MCF 10A (cell line): ENCODE results near the gene SUN2. TPM values are rescaled to one million over a fixed set of nuclear protein-coding genes. Genes with fewer than 3 reads are reported as not detected.

Experiments
- BruUV-seq: library from RNA; stranded (reverse); fragments of 400-500 nt; replicated peaks from 2 replicates; lab custom pipeline; 2021; lab: Mats Ljungman, UMichigan
- CTCF ChIA-PET: fragments of 300-600 bp; sonication (Branson Sonifier 250); formaldehyde crosslinking; extraction: SDS; loops from one replicate; lab custom pipeline; 2021; ENCODE audit warnings: antibody characterized with exemption, inconsistent platforms; lab: Yijun Ruan, JAX
- POLR2A ChIA-PET: fragments of 300-600, 350-650 bp; sonication (Branson Sonifier 250); formaldehyde crosslinking; extraction: SDS; loops from one replicate; lab custom pipeline; 2020; ENCODE audit warnings: antibody characterized with exemption, inconsistent platforms; lab: Yijun Ruan, JAX
- DNase-seq: peaks from one replicate; pipeline ENCODE4 v3.0.0-alpha.2; 2018; ENCODE audit not compliant: unreplicated experiment
- H3K27ac Mint-ChIP-seq: one replicate; pipeline ENCODE4 v1.8.0; 2022; ENCODE audit warnings: mild to moderate bottlenecking, low read depth, mixed read lengths; ENCODE audit not compliant: unreplicated experiment
- H3K27me3 Mint-ChIP-seq: one replicate; pipeline ENCODE4 v1.8.0; 2022; ENCODE audit warnings: mixed read lengths; ENCODE audit not compliant: insufficient read depth, unreplicated experiment
- H3K36me3 Mint-ChIP-seq: one replicate; pipeline ENCODE4 v1.8.0; 2022; ENCODE audit warnings: mild to moderate bottlenecking, moderate library complexity, mixed read lengths; ENCODE audit not compliant: insufficient read depth, unreplicated experiment
- H3K4me1 Mint-ChIP-seq: one replicate; pipeline ENCODE4 v1.8.0; 2022; ENCODE audit warnings: mixed read lengths; ENCODE audit not compliant: insufficient read depth, unreplicated experiment
- H3K4me3 Mint-ChIP-seq: one replicate; pipeline ENCODE4 v1.8.0; 2022; ENCODE audit warnings: mild to moderate bottlenecking, moderate library complexity, mixed read lengths; ENCODE audit not compliant: unreplicated experiment
- H3K9me3 Mint-ChIP-seq: one replicate; pipeline ENCODE4 v1.8.0; 2022; ENCODE audit warnings: mixed read lengths; ENCODE audit not compliant: unreplicated experiment
- intact Hi-C: fragments of 100-400 bp; cut with micrococcal nuclease; formaldehyde crosslinking; loops from 2 replicates; pipeline ENCODE4 v1.14.1; 2022
- total RNA-seq: library from RNA; stranded (reverse); gene quantifications from 2 replicates; pipeline ENCODE4 v1.2.3, GENCODE V29; 2022
- TF ChIP-seq, protein P1 (sequence below): fragments of 200-600 bp; IDR thresholded peaks from one replicate; pipeline ENCODE4 v1.8.0; 2022; ENCODE audit warnings: antibody characterized with exemption, mild to moderate bottlenecking; ENCODE audit not compliant: unreplicated experiment

SUN2 gene
- total RNA-seq, 1 experiment from 2014 or later: 66.8 TPM

DNA sequence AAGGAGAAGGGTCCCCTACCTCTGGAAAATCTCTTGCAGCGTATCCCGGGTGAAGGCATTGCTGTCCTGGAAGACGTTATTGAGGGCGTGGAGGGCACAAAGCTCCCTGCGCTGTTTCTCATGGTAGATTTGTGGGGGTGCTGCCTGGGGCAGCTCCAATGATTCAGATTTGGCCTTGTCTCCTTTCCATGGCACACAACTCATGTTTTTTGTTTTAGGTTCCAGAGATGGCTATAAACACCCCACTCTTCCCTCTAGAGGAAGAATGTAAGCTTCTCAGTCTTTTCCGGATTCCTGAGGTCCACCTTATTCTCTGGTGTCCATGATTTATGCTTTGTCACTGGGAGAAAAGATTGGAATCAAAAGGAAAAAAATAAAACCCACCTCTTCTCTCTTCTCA is 56.0 kb downstream of the SUN2 start:
- H3K27ac Mint-ChIP-seq: peak overlapping the region; percentile 85
- POLR2A ChIA-PET: interaction anchor here (0.5 to 8.7 kb wide), 25 partner anchors 7 to 820 kb away, joined by 3 to 223 read pairs (median 4); partner anchors contain the start of genes ATF4, CBY1, FAM227A and GTPBP1
- H3K9me3 Mint-ChIP-seq: no peaks in the 10 kb centered on the region
- H3K4me3 Mint-ChIP-seq: peak overlapping the region; percentile 79
- TF ChIP-seq, protein P1, sequence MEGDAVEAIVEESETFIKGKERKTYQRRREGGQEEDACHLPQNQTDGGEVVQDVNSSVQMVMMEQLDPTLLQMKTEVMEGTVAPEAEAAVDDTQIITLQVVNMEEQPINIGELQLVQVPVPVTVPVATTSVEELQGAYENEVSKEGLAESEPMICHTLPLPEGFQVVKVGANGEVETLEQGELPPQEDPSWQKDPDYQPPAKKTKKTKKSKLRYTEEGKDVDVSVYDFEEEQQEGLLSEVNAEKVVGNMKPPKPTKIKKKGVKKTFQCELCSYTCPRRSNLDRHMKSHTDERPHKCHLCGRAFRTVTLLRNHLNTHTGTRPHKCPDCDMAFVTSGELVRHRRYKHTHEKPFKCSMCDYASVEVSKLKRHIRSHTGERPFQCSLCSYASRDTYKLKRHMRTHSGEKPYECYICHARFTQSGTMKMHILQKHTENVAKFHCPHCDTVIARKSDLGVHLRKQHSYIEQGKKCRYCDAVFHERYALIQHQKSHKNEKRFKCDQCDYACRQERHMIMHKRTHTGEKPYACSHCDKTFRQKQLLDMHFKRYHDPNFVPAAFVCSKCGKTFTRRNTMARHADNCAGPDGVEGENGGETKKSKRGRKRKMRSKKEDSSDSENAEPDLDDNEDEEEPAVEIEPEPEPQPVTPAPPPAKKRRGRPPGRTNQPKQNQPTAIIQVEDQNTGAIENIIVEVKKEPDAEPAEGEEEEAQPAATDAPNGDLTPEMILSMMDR: no peak
- TSS peak; percentile 75 for BruUV-seq
- CTCF ChIA-PET: interaction anchor here (0.5 to 4.9 kb wide), 5 partner anchors 17 to 1226 kb away, joined by 3 to 40 read pairs (median 4); partner anchors contain the start of gene TOMM22
- intact Hi-C loops: no loop called here
- H3K36me3 Mint-ChIP-seq: peaks cover 14% of the 10 kb centered on the region
- H3K4me1 Mint-ChIP-seq: peaks cover 25% of the 10 kb centered on the region
- H3K27me3 Mint-ChIP-seq: no peaks in the 10 kb centered on the region
- no peak for DNase-seq

DNA sequence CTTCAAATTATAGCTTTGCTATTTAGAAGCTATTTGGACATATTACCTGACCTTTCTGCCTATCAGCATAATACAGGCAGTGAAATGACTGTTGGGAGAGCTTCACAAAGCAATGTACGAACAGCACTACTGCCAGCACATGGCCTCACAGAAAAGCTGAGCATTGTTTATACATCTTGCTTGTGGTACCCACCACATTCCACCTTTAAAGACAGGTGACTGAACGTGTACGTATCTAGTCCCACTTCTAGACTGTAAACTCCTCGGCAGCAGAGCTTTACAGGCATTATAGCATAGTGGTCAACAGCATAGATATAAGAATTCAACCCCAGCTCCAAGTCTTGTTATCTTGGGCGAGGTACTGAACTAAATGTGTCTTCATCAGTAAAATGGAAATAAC is 56.7 kb downstream of the SUN2 start:
- intact Hi-C loops: no loop called here
- peaks cover 21% of the 10 kb centered on the region for H3K36me3 Mint-ChIP-seq
- DNase-seq: no peak
- peak overlapping the region; percentile 79 for H3K4me3 Mint-ChIP-seq
- no peaks in the 10 kb centered on the region for H3K27me3 Mint-ChIP-seq
- POLR2A ChIA-PET: interaction anchor here (0.6 to 8.7 kb wide), 26 partner anchors 7 to 821 kb away, joined by 3 to 223 read pairs (median 4); partner anchors contain the start of genes ATF4, CBY1, FAM227A and GTPBP1
- H3K9me3 Mint-ChIP-seq: no peaks in the 10 kb centered on the region
- H3K27ac Mint-ChIP-seq: peak overlapping the region; percentile 85
- TF ChIP-seq, protein P1: no peak
- H3K4me1 Mint-ChIP-seq: peaks cover 25% of the 10 kb centered on the region
- BruUV-seq: no TSS peak
- CTCF ChIA-PET: interaction anchor here (0.5 to 4.9 kb wide), 4 partner anchors 10 to 1225 kb away, joined by 3 to 40 read pairs (median 4); partner anchors contain the start of gene TOMM22

DNA sequence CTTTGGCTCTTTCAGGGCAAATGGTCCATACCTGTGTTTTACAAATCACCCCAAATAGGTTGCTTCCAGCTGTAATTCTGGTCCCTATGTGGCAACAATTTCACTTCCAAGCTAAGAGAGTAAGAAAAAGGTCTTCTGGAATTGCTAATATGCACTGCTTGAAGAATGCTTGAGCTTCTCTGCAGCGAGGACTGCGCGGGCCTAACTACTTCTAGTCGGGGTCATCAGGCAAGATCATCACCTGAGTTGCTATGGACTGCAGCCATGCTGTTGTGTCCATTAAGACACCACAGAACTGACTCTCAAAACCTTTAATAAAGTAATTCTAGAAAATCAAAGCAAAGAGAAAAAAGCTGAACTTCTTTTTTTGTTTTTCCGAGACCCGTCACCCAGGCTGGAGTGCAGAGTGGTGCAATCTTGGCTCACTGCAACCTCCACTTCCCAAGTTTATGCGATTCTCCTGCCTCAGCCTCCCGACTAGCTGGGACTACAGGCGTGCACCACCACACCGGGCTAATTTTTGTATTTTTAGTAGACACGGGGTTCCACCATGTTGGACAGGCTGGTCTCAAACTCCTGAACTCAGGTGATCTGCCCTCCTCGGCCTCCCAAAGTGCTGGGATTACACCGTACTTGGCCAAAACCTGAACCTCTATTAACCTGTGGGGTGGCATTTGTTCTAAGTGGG is 57.2 kb downstream of the SUN2 start:
- intact Hi-C loops: no loop called here

More for the DNA sequence above, 57.2 kb downstream of the SUN2 start:
- peaks cover 27% of the 10 kb centered on the region for H3K36me3 Mint-ChIP-seq
- no peaks in the 10 kb centered on the region for H3K27me3 Mint-ChIP-seq
- POLR2A ChIA-PET: interaction anchor here (0.6 to 8.7 kb wide), 19 partner anchors 8 to 821 kb away, joined by 3 to 223 read pairs (median 4); partner anchors contain the start of genes ATF4, CBY1, FAM227A and GTPBP1
- H3K9me3 Mint-ChIP-seq: no peaks in the 10 kb centered on the region
- H3K4me1 Mint-ChIP-seq: peaks cover 28% of the 10 kb centered on the region
- TF ChIP-seq, protein P1: no peak
- CTCF ChIA-PET: interaction anchor here (0.6 to 4.9 kb wide), 4 partner anchors 10 to 946 kb away, joined by 3 to 40 read pairs (median 3); partner anchors contain the start of gene TOMM22
- BruUV-seq: no TSS peak
- no peak overlapping the region for H3K27ac Mint-ChIP-seq
- DNase-seq: no peak
- H3K4me3 Mint-ChIP-seq: peak overlapping the region; percentile 79
